Astrocyte of the spinal cord (primary cell): ENCODE data around the gene PACRG.

Experiments
- DNase-seq: peaks from one replicate; pipeline ENCODE4 v3.0.0; 2011; ENCODE audit warnings: low read depth, low spot score
- H3K4me3 ChIP-seq: 2 replicates; pipeline ENCODE4 v1.5.1; 2011; ENCODE audit warnings: low read depth, mild to moderate bottlenecking, low read length, moderate library complexity
- CTCF ChIP-seq: IDR thresholded peaks from 2 replicates; pipeline ENCODE4 v1.5.1; 2012; ENCODE audit warnings: low read depth, mild to moderate bottlenecking, low read length, inconsistent platforms
- in situ Hi-C: cut with HindIII; loops from 2 replicates; pipeline ENCODE4 v1.10.0; 2017; ENCODE audit warnings: low sequenced_read_pairs

Gene PACRG

GRCh38 chr6:163098827-163099479 lies 371.2 kb downstream of the PACRG start:
- no peak for TF ChIP-seq CTCF
- DNase-seq: peak; percentile 24
- in situ Hi-C loops: no loop called here
- no peak overlapping the region for H3K4me3 ChIP-seq

GRCh38 chr6:163099621-163100171 lies 371.9 kb downstream of the PACRG start:
- no peak overlapping the region for H3K4me3 ChIP-seq
- DNase-seq: no peak
- in situ Hi-C loops: no loop called here
- no peak for TF ChIP-seq CTCF

GRCh38 chr6:163100259-163100658 lies 372.5 kb downstream of the PACRG start:
- DNase-seq: no peak
- TF ChIP-seq CTCF: no peak
- in situ Hi-C loops: no loop called here
- no peak overlapping the region for H3K4me3 ChIP-seq

- H3K4me3 ChIP-seq: no peak overlapping the region
- in situ Hi-C loops: no loop called here
- no peak for DNase-seq
- TF ChIP-seq CTCF: no peak
Observed at GRCh38 chr6:163113358-163113962, 385.7 kb downstream of the PACRG start.

- no peak overlapping the region for H3K4me3 ChIP-seq
- DNase-seq: no peak
- TF ChIP-seq CTCF: no peak
- in situ Hi-C loops: no loop called here
Observed at GRCh38 chr6:163118941-163119340, 391.2 kb downstream of the PACRG start.

- H3K4me3 ChIP-seq: no peak overlapping the region
- in situ Hi-C loops: no loop called here
- no peak for TF ChIP-seq CTCF
- no peak for DNase-seq
Observed at GRCh38 chr6:163120223-163120622, 392.4 kb downstream of the PACRG start.
